Measurements from ENCODE around the gene ADRB2.

Gene ADRB2

DNA sequence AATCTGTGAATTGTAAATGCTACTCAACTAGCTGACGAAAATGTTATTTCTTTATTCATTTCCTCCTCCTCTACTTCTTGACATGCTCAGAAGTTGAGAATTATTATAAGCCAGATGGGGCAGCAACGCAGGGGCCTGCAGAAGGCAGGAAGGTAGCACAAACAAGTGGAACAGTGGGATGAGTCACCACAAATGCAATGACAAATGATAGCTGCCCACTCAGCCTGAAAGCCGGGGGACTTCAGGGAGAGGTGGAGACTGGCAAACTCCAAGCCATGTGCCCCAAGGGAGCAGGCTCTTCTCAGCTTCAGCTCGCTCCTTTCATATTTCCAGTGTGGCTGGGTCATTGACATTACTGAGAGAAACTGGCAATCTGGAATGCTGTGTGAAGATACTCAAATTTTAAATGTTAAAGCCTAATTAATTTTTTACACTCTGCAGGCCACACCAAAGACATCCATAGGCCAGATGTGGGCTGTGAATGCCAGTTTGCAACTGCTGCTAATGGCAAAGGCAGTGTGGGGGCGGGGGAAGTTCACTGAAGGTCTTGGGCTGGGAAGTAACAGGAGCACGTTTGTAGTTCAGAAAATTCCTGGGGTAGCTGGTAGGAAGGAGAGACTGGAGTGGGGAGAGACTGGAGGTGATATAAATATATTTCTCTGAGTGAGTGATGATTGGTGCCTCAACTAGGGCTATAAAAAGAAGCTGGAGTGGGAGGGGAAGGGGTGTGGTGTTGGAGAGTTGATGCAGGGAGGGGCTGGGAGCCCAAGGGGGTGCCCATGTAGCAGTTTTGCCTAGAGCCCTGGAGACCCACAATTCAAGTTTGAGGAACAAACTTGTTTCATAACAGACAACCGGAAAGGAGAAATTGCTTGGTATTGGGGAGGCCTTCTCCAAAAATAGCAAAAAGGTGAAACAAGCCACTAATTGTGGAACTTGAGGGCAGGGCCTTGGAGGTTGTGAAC is 20.8 kb upstream of the ADRB2 start:
- no peak for DNase-seq

DNA sequence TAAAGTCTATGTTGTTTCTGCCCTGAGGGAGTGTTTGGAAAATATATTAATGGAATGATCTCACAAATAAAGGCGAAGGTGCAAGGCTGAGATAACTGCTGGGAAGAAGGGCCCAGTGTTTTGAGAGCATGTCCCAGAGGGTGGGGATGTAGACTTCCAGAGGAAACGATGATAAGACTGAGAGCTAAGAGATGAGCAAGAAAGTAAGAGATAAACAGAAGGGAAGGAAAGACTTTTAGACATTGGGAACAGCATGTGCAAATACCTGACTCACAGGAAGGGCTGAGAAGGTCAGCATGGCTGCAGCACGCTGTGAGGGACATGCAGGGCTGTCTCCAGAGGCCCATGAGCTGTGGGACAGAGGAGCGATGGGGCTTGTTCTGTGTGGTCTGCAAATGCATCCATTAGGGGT is 19.9 kb upstream of the ADRB2 start:
- DNase-seq: no peak

DNA sequence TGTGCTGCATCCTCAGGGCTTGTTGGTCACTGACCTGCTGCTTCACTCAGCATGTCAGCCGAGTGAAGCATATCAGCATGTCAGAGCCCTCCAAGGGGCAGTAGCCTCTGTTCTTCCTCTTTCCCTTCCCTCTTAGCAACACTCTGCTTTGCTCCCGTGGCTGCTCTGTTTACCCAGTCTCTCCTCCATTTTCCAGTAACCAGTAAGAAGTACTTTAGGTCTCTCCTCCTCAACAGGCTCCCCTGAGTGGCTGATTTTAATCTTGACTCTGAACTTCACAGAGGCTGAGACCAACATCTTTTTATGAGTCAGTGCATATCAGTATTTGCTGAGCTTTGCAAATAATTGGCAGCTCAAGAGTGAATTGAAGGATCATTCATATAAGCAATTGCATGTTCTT is 18.6 kb upstream of the ADRB2 start:
- DNase-seq: no peak

DNA sequence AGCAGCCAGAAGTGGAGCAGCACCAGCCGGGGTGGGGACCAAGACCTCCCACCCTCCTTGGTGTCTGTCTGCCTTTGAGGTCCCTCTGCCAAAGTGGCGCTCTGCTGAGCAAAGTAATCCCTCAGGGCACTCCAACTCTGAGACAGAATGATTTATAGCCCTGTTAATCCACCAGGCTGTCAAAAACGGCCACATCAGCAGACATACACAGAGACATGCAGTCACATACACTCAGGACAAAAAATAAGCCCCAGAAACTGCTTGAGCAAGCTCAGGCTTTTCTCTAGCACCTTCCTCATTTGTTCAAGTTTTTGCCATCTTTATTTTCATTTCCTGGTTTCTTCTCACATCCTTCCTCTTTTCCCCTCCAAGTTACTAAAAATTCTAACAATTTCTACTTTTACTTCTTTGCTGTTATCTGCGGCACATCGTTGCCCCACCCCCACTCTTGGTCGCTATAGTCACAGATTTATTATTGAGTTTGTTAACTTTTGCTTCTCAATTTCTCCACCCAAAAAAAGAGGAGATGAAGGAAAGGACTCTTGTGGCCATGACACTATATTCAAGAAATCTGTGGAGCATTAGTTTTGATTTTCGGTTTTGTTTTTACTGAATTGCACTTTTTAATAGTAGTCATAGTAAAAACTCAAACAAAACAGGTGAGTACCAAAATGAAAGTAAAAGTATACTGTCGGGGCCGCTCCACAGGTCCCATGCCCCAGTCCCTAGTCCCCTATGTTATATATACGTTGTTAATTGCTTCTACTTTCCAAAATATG is 17.4 kb upstream of the ADRB2 start:
- no peak for DNase-seq

DNA sequence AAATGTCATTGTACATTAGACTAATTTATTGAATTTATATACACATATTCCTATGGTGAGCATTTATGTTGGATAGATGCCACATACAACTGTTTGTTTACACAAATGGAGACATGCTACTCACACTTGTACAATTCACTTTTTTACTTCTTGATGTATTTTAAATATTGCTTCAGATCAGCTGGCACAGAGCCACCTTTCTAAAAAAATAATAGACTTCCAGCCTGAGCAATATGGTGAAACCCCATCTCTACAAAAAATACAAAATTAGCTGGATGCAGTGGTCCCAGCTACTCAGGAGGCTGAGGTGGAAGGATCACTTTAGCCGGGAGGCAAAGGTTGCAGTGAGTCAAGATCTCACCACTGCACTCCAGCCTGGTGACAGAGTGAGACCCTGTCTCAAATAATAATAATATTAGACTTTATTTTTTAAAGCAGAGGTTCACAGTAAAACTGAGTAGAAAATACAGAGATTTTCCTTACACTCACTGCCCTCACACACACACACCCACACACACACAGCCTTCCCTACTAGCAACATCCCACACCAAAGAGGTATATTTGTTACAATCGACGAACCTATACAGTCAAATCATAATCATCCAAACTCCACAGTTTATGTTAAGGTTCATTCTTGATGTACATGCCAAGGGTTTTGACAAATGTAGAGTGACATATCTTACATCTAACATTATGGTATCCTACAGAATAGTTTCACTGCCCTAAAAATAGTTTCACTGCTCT is 16.5 kb upstream of the ADRB2 start:
- DNase-seq: no peak

DNA sequence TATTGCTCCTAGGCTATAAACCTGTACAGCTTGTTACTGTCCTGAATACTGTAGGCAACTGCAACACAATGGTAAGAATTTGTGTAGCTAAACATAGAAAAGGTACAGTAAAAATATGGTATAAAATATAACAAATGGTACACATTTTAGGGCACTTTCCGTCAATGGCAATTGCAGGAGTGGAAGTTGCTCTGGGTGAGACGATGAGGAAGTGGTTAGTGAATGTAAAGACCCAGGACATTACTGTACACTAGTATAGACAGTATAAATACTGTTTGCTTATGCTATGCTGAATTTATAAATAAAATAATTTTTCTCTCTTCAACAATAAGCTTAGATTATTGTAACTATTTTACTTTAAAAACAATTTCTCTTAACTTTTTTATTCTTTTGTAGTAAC is 15.6 kb upstream of the ADRB2 start:
- DNase-seq: no peak

DNA sequence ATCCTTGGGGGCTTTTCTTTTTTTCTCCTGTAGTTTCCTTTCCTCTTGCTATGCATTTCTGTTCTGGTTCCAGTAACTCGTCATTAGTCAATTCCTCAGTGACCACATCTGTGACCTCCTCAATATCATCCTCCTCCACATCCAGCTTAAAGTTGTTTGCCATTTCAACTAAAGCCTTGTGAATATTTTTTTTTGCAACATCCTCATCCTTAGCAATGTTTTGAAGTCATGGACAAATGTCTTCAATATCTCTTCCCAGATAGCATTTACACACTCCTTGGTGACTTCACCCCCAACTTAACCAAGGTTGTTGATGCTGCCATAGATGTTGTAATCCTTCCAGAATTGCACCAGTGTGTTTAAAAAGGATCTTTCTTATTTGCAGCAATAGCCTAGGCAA is 14.7 kb upstream of the ADRB2 start:
- no peak for DNase-seq

DNA sequence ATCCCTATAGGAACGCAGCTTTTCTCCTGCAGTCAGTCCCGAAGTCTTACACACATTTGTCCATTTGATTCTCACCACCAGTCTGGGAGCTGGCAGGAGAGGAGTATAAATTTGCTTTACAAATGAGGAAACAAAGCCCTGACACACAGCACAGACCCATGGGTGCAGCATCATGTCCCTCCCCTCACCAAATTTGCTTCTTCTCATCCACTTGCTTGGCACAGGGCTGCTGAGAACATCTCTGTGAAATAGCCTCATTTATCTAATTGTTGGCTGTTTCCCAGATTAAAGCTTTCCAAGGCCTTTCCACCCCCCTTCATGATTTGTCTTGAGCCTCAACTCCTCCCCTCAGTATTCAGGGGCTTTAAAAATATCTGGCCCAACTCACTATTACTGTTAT is 11.3 kb upstream of the ADRB2 start:
- no peak for DNase-seq

DNA sequence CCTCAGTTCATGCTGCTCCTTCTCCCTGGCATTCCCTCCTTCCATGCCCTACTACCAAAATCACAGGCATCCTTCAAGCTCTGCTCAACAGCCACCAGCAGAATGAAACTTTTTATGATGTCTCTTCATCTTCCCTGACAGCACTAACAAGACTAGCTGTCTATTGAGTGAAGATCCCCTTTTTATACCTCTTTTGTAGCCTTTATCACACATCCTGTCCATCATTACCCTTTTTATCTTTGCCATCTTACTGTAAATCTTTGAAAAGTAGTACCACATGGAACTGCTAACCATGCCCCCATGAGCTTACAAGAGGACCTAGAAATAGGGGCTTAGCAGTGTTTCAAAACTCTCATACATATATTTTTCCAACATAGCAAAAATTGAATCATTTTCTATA is 10.8 kb upstream of the ADRB2 start:
- DNase-seq: no peak

DNA sequence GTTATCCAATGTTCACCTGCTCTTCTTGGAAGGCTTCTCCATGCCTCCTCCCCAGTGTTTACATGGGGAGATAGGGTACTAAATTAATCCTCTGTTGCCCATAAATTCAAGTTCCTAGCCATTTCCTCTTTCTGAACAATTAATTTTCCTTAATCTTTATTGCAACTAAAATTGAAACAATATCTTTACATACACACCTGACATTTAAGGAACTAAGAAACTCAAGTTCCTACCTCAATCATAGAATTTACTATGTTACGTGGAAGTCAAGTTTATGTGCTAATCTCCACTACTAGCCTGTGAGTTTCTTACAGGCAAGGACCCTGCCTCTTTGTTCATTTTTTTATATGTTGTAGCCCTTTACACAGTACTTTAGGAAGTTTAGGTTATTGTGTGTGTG is 10.1 kb upstream of the ADRB2 start:
- no peak for DNase-seq

DNA sequence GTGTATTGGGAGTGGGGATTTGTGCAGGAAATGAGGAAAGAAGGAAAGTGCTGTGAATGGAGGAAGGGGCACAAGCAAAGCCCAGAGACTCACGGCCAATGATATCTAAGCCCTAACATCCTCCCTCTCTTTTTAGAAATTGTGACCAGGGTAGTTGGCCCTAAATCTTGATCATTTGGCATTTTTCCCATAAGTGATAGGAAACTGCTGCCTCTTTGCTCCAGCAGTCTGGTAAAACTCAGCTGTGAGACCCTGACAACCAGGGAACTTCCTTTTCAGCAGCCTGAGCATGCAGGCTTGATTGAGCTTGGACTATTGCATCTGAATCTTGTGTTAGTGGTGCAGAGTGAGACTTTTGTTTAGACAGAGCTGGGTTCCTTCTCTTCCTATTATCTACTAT is 9.6 kb upstream of the ADRB2 start:
- no peak for DNase-seq

DNA sequence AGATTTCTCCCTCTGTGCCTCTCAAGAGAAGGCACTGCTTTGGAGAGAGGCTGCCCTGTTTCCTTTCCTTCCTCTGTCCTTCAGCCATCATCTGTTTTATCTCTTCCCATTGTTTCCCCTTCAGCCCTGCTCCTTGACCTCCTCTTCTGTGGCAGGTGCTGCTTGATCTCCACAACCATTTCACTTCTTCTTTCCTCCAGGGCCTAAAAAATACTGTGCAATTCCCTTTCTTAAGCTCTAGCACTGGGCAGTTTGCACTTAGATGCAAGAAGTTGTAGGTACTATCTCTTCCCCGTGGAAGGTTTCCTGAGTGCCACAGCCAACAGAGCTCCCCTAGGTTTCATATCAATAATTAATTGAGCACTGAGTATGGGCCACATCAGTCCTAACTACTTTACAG is 8.8 kb upstream of the ADRB2 start:
- DNase-seq: no peak

DNA sequence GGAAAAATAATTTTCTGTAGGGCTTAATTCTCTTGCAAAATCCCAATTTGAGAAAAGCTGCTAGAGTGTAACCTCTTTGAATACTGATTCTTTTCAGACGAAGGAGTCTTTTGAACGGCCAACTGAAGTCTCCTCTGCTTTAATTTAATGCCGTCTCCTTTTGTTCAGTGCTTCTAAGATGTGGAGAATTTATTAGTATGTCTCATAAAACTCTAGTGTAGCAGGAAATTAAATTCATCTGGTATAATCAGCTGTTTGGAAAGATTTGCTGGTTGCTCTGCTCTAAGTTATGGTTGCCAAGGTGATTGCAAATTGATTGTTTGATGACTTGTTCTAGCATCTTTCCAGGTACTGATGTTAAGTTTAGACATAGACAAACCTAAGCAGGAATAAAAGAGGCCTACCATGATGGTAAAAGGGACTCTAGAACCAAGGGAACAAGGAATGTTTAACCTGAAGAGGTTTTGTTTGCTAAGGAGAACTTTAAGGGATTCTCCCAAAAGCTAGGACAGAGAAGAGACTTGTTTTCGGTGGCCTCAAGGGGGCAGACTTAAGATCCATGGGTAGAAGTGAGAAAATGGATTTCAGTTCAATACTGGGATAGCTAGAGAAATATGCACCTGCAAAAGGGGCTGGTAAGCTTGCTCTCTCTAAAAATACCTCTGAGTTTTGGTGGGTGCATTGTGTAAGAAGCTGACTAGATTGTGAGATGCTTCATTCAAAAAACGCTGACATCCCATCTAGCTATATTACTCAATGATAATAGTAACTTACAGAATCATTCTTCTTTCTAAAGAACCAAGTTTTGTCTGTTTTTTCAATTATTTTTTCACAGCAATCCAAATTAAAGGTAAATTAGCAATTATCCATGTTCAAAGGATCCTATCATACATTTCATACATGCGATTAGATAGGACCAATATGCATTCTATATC is 5.7 kb upstream of the ADRB2 start:
- DNase-seq: no peak

DNA sequence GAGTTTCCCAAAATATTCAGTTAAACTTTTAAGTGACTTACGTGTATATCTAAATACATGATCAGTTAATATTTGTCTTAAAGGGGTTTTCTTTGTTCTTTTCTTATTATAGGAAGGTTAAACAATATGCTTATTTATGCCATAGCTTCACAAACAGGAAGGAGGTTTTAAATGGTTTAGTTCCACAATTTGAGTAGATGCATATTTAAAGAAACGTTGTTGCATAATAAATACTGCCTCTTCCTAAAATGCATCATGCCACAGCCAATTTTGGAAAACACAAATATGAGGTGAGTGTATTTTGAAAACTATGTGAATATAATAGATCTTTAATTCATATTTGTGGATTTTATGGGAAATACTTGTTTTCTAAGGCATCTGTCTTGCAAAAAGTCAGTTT is 2.5 kb upstream of the ADRB2 start:
- no peak for DNase-seq

DNA sequence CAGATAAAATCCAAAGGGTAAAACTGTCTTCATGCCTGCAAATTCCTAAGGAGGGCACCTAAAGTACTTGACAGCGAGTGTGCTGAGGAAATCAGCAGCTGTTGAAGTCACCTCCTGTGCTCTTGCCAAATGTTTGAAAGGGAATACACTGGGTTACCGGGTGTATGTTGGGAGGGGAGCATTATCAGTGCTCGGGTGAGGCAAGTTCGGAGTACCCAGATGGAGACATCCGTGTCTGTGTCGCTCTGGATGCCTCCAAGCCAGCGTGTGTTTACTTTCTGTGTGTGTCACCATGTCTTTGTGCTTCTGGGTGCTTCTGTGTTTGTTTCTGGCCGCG is 727 bp upstream of the ADRB2 start:
- DNase-seq: no peak

DNA sequence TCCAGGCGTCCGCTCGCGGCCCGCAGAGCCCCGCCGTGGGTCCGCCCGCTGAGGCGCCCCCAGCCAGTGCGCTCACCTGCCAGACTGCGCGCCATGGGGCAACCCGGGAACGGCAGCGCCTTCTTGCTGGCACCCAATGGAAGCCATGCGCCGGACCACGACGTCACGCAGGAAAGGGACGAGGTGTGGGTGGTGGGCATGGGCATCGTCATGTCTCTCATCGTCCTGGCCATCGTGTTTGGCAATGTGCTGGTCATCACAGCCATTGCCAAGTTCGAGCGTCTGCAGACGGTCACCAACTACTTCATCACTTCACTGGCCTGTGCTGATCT is 294 bp downstream of the ADRB2 start:
- DNase-seq: no peak

DNA sequence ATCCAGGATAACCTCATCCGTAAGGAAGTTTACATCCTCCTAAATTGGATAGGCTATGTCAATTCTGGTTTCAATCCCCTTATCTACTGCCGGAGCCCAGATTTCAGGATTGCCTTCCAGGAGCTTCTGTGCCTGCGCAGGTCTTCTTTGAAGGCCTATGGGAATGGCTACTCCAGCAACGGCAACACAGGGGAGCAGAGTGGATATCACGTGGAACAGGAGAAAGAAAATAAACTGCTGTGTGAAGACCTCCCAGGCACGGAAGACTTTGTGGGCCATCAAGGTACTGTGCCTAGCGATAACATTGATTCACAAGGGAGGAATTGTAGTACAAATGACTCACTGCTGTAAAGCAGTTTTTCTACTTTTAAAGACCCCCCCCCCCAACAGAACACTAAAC is 1.3 kb downstream of the ADRB2 start:
- no peak for DNase-seq

DNA sequence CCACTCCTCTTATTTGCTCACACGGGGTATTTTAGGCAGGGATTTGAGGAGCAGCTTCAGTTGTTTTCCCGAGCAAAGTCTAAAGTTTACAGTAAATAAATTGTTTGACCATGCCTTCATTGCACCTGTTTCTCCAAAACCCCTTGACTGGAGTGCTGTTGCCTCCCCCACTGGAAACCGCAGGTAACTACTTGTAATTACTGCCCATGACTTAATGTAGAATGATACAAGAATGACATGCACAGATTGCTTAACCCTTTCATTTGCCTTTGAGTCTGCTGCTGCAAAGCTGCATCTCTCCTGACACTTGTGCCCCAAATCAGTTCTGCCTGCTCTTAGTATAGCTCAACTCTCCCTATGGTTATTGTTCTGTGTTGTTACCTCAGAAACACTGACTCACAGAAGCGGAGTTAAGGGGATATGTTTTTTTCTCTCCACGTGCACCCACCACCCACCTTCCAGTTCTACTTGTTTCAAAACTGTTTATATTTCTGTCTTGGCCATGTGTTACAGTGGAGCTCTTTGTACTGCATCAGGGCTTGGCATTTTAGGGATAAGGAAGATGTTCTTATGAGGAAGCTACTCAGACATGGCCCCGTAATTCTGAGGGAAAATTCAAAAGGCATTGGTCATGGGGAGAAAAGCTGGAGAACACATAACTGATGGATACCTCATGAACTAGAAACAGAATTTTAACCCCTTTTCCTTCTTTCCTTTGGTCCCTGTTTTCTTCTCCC is 2.3 kb downstream of the ADRB2 start:
- DNase-seq: no peak

DNA sequence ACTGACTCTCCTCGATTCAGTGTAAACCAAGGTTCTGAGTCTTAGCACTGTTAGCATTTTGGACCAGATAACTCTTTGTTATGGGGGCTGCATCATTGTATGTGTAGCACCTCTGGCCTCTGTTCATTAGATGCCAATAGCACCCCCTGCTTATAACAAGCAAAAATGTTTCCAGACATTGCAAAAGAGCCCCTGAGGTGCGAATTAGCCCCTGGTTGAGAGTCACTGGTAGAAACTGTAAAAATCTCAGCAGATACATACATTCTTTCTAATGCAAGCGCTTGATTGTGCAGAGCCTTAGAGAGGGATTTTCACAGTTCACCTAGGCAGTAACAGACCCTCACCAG is 2.8 kb downstream of the ADRB2 start:
- DNase-seq: no peak

DNA sequence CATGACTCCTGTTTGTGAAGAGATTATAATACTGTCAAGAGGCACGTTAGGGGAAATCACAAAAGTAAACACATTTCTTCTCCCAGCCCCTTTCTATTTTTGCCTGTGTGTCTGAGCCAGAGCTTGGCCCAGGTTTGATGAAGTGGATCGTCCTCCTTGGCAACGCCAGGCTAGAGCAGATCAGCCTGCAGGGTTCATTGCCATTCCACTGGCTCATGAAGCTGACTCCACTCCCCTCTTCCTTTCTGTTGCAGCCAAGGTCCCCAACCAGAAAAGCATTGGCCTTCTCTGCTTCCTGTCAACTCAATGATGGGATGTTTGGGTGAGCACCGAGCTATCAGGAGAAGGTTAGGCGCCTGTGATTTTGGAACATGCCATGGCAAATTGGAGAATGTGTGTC is 3.3 kb downstream of the ADRB2 start:
- no peak for DNase-seq

DNA sequence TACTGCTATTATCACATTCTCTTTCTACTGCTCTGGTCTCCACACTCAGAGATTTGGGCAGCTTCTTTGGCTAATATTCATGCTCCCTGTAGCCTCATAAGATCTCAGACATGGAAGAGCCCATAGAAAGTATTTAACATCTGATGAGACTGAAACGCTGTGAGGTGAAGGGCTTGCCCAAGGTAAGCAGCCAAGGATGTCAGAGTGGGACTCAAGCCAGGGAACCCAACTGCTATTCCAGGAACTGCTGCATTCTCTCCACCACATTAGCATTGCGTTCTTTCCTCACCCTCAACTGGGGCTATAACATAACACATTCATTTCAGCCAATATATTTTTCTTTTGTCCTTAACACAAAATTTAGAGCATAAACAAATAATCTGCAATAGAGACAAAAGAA is 3.8 kb downstream of the ADRB2 start:
- DNase-seq: no peak
